Measurements from ENCODE around the gene OR52N2. TPM values are rescaled to one million over a fixed set of nuclear protein-coding genes. Genes with fewer than 3 reads are reported as not detected.

OR52N2 gene
- not detected for total RNA-seq

DNA sequence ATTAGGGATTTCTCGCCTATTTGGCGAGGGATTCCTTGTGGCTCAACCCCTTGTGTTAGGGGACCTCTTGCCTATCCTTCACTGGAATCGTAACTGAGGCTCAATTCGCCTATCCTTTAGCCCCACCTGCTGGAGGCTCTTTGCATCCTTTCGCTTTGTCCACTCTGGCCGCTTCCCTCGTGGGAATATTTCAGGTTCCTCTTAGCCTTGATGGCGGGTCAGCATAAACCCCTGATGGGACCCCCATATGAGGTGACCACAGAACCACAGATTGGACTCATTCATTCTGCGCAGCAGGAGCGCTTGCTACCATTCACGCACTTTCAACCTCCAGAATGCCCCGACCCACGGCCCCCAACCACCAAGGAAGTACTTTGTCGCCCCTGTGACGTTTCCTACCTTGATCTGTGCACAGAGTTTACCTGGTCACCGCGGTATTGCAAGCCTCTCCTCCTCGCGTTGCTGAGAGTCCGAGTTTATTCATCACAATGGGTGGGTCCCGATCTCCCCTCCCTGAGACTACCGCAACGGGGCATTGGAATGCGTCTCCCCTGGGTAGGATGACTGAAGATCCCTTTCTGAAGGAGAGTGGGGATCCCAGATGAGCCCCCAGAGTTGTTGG, at the start of gene OR52N2:
TSS of gene OR52N2 (plus strand) at position 425 of the 622 bp plus-strand sequence. CDS start 11,412 bp downstream, outside the sequence.
- CTCF ChIA-PET: interaction anchor here (1.2 kb wide), 1 partner anchor 209 kb away, joined by 8 read pairs; no protein-coding TSS in a partner anchor
- POLR2A ChIA-PET: no interaction called here

DNA sequence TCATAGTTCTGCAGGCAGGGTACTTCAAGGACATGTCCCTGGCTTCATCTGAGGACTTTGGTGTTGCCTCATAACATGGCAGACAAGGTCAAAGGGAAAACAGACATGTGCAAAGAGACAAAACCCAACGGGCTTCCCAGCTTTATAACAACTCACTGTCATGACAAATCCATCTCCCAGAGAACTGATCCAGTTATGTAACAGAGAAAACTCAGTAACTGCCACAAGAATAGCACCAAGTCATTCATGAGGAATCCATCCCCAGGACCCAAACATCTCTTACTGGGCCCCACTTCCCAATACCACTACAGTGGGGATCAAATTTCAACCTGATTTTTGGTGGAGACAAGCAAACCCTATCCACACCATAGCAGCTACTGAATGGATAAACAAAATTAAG, 41.7 kb upstream of the OR52N2 start:
- CTCF ChIA-PET: no interaction called here
- POLR2A ChIA-PET: no interaction called here

DNA sequence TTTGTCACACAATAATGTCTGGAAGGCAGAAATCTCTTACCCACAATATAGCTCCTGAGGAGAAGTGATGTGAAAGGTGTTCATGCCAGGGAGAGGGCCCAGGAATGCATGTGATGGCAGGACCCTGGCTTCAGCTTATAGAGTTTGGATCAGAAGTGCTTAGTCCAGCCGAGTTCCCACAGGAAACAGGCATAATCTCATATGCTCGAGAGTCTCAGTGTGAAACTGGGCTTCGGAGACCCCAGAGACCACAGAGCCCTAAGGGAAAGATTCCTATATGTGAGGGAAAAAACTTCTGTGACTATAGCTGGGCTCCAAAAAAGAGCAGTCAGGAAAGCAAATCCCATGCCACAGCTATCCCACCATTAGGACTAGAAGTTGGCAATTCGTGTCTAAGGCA, 25.5 kb upstream of the OR52N2 start, which contains the start of gene OR52N5:
TSS of gene OR52N5 (minus strand) at position 101 of the 400 bp plus-strand sequence. CDS start 4,721 bp downstream, outside the sequence.
- CTCF ChIA-PET: no interaction called here
- POLR2A ChIA-PET: no interaction called here

DNA sequence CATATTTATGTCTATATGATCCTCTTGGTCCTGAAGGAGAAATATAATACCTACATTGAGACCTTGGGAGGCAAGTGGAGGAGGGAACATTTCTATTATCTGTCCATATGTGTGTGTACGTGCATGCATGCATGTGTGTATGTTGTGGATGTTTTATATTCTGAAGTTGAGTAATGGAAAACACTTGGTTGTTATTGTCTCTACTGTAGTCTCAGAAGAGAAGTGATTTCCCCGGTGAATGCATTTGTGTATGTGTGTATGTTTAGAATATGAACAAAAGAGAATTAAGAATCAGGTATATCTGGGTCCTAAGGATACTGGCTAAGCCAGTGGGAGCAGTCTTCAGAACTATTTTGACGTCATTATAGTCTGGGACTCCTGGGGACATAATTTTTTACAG, 17.6 kb upstream of the OR52N2 start, which contains the start of gene OR52N1:
TSS of gene OR52N1 (minus strand) at position 101 of the 400 bp plus-strand sequence. CDS start 2,449 bp downstream, outside the sequence.
- CTCF ChIA-PET: no interaction called here
- POLR2A ChIA-PET: no interaction called here

DNA sequence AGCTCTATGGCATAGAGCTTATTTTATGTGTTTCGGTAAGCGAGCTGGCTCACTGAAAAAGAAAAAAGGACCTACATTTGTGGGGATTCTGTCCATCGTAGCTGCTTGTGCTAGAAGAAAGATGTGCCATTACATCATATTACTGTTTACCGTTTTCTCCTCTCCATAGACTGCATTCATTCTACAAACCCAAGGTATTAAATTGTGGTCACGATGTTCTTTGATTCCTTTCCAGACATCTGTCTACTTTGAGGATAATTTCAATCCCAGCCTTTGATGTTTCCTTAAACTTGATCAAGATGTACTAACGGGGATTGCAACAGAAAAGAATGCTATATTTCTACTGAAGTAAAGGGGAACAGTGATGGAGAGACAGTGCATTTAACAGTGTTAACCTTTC, 12.2 kb upstream of the OR52N2 start:
- ChIA-PET CTCF (no interaction called here), POLR2A (no interaction called here)

DNA sequence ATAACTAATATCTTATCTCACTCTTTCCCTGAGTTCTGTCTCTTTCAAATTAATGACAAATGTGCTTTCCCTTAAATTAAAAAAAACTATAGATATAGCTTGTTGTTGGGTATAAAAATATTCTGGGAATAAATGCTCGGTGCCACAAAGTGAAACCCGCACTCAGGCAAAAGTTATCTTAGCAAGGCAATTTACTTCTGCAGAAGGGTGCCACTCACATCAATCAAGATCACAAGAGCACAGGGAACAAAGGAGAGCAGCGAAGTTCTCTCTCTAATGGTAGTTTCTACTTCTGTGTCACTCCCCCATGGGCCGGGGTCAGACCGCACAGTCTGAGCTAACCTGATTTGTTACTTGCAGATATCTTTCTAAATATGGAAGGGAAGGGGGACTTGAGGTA, 4.7 kb upstream of the OR52N2 start:
- ChIA-PET CTCF (interaction anchor here (0.6 kb wide), 1 partner anchor 181 kb away, joined by 4 read pairs; no protein-coding TSS in a partner anchor), POLR2A (no interaction called here)

DNA sequence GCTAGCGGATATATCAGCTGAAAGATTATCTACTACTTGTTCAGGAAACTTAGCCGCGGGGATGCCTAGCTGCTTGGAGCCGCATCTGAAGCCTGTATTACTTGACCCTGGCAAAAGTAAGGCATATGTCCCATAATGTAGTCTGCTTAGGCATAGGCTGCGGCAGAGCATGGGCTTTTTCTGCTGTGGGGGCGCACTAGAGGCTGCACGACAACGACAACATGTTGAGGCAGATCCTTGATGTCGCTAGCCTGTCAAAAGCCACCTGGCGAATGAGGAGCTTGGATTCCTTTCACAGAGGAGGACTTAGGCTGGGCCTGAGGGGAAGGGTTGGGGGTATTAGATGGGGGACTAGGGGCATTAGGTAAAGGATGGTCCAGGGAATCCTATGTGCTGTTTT, 1.1 kb upstream of the OR52N2 start:
- CTCF ChIA-PET: interaction anchor here (0.6 to 0.7 kb wide), 2 partner anchors 681 to 1171 kb away, joined by 3 to 4 read pairs; no protein-coding TSS in a partner anchor
- POLR2A ChIA-PET: interaction anchor here (0.5 kb wide), 1 partner anchor 148 kb away, joined by 5 read pairs; no protein-coding TSS in a partner anchor

DNA sequence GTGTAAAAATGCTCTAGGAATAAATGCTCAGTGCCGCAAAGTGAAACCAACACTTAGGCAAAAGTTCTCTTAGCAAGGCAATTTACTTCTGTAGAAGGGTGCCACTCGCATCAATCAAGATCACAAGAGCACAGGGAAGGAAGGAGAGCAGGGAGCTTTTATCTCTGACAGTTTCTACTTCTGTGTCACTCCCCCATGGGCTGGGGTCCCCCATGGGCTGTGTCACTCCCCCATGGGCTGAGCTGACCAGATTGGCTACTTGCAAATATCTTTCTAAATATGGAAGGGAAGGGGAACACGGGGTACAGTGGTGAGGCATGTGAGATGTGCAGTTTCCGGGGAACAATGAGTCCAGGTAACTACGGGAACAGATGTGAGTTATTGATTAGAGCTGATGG, 397 bp downstream of the OR52N2 start:
- ChIA-PET CTCF (interaction anchor here (1.2 to 1.5 kb wide), 2 partner anchors 209 to 333 kb away, joined by 4 to 8 read pairs; no protein-coding TSS in a partner anchor), POLR2A (no interaction called here)

DNA sequence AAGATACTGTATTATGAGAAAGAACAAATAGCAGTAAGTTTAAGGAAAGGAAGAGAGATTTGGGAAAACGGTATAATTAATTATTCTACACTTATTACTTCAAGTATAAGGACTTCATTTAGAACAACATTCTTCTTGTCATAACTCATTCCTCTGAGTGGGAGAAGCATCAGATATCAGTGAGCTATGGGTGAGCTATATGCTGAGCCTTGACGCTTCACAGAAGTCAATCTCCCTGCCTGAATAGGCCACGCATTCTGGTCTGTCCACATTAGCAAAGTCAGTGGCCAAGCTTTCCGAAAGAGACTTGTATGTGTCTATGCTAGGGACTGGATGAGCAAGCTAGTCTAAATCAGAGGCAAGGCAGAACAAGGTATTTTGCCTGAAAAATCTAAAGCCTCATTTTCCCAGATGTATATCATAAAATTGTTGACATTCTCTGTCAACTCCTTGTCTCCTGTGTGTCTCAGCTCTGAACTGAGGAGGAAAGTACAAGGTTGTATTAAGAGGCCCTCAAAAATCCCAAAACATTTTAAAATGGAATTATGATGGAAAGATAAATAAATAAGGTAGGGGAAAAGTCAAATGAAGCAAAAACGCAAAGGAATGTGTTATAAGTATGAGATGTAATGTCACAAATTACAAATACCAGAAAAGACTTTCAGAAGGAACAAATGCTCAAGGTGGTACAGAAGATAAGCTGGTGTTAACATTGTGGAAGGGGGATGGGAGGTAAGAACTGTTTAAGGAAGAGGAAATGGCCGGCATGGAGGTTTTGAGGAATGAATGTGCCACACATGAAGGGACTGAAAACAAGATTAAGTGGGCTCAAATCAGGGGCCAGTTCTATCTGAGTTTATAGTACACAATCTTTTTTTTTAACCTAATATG, 1.4 kb downstream of the OR52N2 start:
- POLR2A ChIA-PET: no interaction called here
- CTCF ChIA-PET: interaction anchor here (1.2 to 1.5 kb wide), 2 partner anchors 210 to 334 kb away, joined by 4 to 8 read pairs; no protein-coding TSS in a partner anchor

DNA sequence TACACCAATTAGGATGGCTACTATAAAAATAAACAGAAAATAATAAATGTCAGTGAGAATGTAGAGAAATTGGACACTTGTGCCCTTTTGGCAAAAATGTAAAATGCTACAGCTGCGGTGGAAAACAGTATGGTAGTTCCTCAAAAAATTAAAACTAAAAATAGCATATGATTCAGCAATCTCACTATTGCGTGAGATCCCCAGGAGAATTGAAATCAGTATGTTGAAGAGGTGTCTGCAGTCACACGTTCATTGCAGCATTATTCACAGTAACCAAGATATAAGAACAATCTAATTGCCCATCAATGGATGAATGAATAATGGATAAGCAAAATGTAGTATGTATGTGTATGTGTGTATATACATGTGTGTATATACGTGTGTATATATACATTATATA, 6.8 kb downstream of the OR52N2 start:
- POLR2A ChIA-PET: no interaction called here
- CTCF ChIA-PET: no interaction called here

DNA sequence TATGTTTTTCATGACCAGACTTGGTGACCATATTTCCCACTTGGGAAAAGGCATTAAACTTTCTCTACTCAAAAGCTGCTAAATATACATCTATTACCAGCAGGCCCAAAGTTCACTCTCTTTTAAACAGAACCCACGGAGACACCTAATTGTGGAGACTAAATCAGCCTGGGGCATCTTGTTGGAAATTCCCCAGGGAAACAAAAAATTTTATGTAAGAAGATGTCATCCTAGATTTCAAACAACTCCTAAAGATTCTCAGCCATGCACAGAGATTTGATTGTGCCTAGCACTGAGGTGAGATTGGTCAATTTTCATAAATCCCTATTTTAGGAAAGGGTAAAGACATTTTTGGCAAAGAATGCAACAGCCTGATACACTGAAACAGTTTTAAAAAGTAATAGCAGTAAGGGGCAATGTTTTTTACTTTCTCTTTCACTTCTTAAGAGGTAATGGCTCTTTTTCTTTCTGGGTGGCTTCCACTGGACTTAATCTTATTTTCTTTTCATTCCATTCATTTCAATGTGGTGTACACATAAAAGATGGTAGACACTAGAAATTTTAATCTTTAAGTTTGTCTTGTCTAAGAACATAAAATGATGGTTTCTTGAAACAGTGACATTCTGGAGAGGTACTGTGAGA, 9.6 kb downstream of the OR52N2 start:
- POLR2A ChIA-PET: no interaction called here
- CTCF ChIA-PET: no interaction called here

DNA sequence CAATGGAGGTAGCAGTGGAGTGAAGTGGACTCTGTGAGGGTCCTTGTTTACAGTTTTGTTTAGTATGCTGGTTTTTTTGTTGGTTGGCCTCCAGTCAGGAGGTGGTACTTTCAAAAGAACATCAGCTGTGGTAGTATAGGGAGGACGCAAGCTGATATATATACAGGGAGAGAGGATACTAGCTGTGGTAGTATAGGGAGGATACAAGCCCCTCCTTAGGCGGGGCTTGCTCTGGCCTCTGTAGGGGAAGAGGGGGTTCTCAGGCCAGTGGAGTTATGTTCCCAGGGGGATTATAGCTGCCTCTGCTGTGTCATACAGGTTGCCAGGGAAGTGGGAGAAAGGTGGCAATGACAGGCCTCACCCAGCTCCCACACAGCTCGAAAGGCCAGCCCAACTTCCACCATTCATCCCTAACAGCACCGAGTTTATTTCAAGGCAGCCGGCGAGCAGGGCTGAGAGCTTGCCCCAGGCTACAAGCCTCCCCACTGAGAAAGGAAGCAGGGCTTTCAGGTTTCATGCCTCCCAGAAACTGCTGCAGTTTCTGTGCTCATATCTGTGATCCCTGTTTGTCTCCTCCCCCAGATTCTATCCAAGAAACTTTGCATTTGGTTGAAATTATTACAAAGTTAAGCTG, 22.6 kb downstream of the OR52N2 start:
- CTCF ChIA-PET: interaction anchor here (0.6 kb wide), 1 partner anchor 7 kb away, joined by 3 read pairs; no protein-coding TSS in a partner anchor
- POLR2A ChIA-PET: no interaction called here

DNA sequence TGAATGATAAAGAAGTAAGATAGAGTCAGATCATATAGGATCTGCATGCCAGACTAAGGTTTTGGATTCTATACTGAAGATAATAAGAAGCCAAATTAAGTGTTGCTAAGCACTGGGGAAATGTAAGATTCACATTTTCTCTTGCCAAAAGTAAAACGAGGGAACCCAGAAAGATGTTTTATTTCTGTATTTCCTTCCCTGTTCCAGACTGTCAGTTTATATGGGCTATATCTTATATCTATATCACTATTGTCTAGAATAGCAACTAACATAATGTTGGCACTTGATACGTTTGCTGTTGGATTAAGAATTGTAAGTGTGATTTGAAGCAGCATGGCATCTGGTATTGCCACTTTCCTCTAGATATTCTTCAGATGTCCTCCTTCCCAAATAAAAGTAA, 24.7 kb downstream of the OR52N2 start:
- CTCF ChIA-PET: no interaction called here
- POLR2A ChIA-PET: no interaction called here

DNA sequence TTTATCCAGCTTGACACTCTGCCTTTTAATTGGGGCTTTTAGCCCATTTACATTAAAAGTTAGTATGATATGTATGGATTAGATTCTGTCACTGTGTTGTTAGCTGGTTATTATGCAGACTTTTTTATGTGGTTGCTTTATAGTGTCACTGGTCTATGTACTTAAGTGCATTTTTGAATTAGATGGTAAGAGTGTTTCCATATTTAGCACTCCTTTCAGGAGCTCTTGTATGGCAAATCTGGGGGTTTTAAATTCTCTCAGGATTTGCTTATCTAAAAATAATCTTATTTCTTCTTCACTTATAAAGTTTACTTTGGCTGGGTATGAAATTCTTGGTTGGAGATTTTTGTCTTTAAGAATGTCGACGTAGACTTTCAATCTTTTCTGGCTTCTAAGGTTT, 29.0 kb downstream of the OR52N2 start:
- ChIA-PET POLR2A (no interaction called here), CTCF (interaction anchor here (0.6 kb wide), 1 partner anchor 10 kb away, joined by 3 read pairs; no protein-coding TSS in a partner anchor)

DNA sequence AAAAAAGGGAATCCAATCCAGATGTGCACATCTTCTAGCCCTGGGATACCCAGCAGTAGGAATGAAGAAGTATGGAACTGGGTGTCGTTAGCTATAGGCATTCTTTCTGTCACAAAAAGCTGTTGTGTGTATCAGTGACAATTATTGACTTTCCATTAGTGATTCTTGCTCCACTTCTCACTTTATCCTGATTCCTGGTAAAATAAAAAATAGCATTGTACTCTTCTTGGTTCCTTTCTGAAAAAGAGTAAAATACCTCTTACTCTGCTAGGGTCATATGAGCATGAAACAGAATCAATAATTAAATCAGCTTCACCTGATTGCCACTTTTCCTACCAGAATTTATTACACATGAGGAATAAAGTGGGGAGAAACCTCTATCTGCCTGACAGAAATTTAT, 33.1 kb downstream of the OR52N2 start, which contains the start of gene OR52E6:
TSS of gene OR52E6 (minus strand) at position 101 of the 400 bp plus-strand sequence. CDS start at position 101, 0 bp downstream.
- CTCF ChIA-PET: no interaction called here
- POLR2A ChIA-PET: no interaction called here

DNA sequence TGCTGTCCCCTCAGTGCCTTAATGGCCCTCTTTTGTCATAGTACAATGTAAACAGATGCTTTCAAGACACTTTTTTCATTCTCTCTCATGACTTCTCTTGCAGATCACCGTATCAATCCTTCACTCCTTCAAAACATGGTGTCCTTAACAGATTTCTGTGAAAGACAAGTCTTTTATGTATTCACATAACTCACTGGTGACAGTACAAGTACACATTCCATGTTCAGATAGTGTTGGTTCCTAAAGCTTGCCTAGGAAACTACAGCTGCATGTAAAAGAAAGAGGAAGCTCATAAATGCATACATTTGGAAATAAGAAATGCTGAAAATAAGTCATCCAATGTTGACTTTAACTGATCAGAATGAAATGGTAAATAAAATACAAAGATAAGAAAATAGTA, 38.0 kb downstream of the OR52N2 start:
- CTCF ChIA-PET: no interaction called here
- POLR2A ChIA-PET: no interaction called here

DNA sequence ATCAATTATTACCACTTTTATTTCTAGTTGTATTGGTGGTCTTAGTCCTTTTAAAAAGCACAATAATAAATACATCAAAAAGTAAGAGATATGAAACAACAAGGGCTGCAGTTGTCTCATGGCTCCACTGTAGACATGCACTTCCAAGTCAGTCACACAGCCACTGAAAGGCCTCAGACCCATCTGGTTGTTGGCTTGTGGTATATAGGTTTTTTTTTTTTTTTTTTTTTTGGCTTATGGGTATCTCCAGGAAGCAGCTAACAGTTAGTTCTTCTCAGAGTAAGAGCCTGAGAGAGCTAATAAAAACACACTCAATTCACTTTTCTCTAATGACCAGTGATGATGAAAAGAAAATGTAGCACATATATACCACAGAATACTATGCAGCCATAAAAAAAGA, 39.0 kb downstream of the OR52N2 start:
- POLR2A ChIA-PET: no interaction called here

DNA sequence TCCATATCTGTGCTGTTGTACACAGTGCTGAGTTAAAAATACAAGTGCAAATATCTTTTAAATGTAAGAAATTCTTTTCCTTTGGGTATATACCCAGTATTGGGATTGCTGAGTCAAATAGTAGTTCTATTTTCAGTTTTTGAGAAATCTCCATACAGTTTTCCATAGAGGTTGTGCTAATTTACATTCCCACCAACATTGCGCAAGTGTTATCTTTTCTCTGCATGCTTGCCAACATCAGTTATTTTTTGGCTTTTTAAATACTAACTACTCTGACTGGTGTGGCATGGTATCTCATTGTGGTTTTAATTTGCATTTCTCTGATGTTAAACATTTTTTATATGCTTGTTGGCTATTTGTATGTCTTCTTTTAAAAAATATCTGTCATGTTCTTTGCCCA, 42.3 kb downstream of the OR52N2 start:
- ChIA-PET CTCF (no interaction called here), POLR2A (no interaction called here)

More for the DNA sequence above, 39.0 kb downstream of the OR52N2 start:
- CTCF ChIA-PET: no interaction called here

DNA sequence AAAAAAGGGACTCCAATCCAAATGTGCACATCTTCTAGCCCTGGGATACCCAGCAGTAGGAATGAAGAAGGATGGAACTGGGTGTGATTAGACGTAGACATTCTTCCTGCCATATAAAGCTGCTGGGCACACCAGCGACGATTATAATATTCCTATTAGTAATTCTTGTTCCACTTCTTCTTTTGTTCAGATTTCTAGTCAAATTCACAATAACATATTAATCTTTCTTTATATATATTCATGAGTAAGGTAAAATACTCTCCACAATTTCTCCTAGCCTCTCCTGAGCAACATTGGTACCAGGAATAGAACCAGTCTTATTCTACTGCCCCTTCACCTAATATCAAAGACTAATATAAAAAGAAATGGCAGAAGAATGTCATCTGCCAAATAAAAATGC, 48.9 kb downstream of the OR52N2 start, which contains the start of gene OR52E8:
TSS of gene OR52E8 (minus strand) at position 101 of the 400 bp plus-strand sequence. CDS start at position 101, 0 bp downstream.
- CTCF ChIA-PET: no interaction called here

More for the DNA sequence above, 48.9 kb downstream of the OR52N2 start, which contains the start of gene OR52E8:
- POLR2A ChIA-PET: no interaction called here
